Immature natural killer cell (primary cell): Measurements from ENCODE around the gene GARIN3. TPM values are rescaled to one million over a fixed set of nuclear protein-coding genes. Genes with fewer than 3 reads are reported as not detected.

ENCODE experiments used
- DNase-seq, 3 donors: peaks; one replicate each; pipeline ENCODE4 v3.0.0; 2022; ENCODE audit warnings: mixed read lengths in 1 of 3
- H3K27ac Mint-ChIP-seq, 6 donors: one replicate each; pipeline ENCODE4 v1.8.0; 2020; ENCODE audit warnings: mixed read lengths in 6 of 6, mild to moderate bottlenecking in 5 of 6, inconsistent platforms in 4 of 6, moderate library complexity in 3 of 6
- H3K27me3 Mint-ChIP-seq, 3 donors: one replicate each; pipeline ENCODE4 v1.8.0; 2020 to 2021; ENCODE audit warnings: low read depth in 3 of 3, mild to moderate bottlenecking in 3 of 3, mixed read lengths in 3 of 3, moderate library complexity in 3 of 3, inconsistent platforms in 1 of 3
- H3K36me3 Mint-ChIP-seq, 3 donors: one replicate each; pipeline ENCODE4 v1.8.0; 2020; ENCODE audit warnings: mixed read lengths in 3 of 3, inconsistent platforms in 2 of 3, mild to moderate bottlenecking in 2 of 3
- H3K4me1 Mint-ChIP-seq, 2 donors: one replicate each; pipeline ENCODE4 v1.8.0; 2020; ENCODE audit warnings: inconsistent platforms in 2 of 2, mild to moderate bottlenecking in 2 of 2, mixed read lengths in 2 of 2, moderate library complexity in 1 of 2
- H3K4me3 Mint-ChIP-seq, 5 donors: one replicate each; pipeline ENCODE4 v1.8.0; 2020; ENCODE audit warnings: mild to moderate bottlenecking in 5 of 5, mixed read lengths in 5 of 5, inconsistent platforms in 3 of 5, moderate library complexity in 3 of 5
- H3K9me3 Mint-ChIP-seq, 6 donors: one replicate each; pipeline ENCODE4 v1.8.0; 2020; ENCODE audit warnings: mild to moderate bottlenecking in 6 of 6, mixed read lengths in 6 of 6, inconsistent platforms in 4 of 6, moderate library complexity in 3 of 6
- polyA plus RNA-seq, 3 donors: library from polyadenylated mRNA; unstranded; fragments of 300-500 nt; fragmentation: Illumina TruSeq; gene quantifications; one replicate each; pipeline ENCODE4 v1.2.3, GENCODE V29; 2021

GARIN3 gene
- polyA plus RNA-seq, 3 donors from 2014 or later, result not detected

DNA sequence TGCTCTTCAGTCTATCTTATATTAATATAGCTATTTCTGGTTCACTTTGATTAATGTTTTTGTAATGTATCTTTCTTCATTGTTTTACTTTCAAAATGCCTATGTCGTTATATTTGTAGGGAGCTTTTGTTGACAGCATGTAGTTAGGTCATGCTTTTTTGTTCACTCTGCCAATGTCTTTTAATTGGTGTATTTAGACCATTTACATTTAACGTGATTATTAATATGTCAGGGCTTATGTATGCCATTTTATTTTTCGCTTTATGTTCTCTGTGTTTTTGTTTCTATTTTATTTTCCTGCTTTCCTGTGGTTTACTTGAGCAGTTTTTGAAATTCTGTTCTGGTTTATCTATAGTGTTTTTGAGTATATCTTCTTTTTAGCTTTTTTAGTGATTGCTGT, 10.8 kb downstream of the GARIN3 start:
- H3K9me3 Mint-ChIP-seq, result no peaks in the 10 kb centered on the region
- no peaks in the 10 kb centered on the region for H3K36me3 Mint-ChIP-seq
- peaks cover 14 to 18% of the 10 kb centered on the region in 2 donors for H3K4me1 Mint-ChIP-seq
- peaks cover 0 to 2% (median 2%) of the 10 kb centered on the region in 3 donors for H3K27me3 Mint-ChIP-seq
- H3K4me3 Mint-ChIP-seq, result peak overlapping the region in 4 of 5 donors; percentile 43 to 80 (median 50)
- H3K27ac Mint-ChIP-seq, result peak overlapping the region; percentile 31 to 83 (median 66)
- no peak for DNase-seq

DNA sequence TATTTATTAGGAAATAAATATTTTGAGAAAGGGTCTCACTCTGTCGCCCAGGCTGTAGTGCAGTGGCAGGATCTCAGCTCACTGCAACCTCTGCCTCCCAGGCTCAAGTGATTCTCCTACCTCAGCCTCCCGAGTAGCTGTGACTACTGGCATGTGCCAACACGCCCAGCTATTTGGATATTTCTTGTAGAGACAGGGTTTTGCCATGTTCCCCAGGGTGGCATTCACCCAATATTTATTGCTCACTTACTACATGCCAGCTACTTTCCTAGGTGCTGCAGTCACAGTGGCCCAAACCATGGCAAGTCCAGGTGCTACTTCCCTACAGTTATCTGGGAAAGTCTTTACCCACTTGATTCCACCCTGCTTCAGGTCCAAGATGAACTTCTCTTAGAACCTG, 15.1 kb downstream of the GARIN3 start:
- DNase-seq, result no peak
- Mint-ChIP-seq H3K36me3 (no peaks in the 10 kb centered on the region), H3K27ac (peak overlapping the region in 1 of 6 donors; percentile 66), H3K4me1 (peaks cover 26 to 28% of the 10 kb centered on the region in 2 donors), H3K27me3 (peaks cover 0 to 2% (median 0%) of the 10 kb centered on the region in 3 donors), H3K9me3 (no peaks in the 10 kb centered on the region), H3K4me3 (no peak overlapping the region)

DNA sequence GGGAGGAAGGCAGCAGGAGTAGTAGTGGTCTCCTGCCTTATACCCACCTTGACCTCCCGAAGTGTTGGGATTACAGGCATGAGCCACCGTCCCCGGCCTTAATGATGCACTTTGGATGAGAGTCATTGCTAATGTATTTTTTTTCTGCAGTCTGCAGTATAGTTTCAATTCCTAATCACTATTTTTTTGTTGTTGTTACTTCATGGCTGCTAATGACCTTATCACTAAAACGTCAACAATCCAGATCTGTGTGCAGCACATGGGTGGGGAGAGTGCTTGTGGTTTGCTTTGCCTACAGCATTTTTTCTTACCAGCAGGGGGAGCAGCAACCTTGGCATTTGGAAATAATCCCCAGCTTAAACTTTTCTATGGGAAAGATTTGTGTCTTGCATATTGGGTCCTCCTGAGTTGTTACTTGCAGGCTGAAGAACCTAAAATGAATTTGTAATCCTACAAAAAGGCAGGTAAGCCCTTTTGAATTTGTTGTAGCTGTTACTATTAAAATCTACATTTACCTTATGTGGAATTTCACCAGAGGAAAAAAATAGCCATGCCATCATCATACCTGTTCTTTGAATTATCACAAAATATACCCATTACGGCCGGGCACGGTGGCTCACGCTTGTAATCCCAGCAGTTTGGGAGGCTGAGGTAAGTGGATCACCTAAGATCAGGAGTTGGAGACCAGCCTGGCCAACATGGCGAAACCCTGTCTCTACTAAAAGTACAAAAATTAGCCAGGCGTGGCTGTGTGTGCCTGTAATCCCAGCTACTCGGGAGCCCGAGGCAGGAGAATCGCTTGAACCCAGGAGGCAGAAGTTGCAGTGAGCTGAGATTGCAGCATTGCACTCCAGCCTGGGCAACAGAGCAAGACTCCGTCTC, 17.1 kb downstream of the GARIN3 start:
- Mint-ChIP-seq H3K36me3 (no peaks in the 10 kb centered on the region), H3K27me3 (peaks cover 0 to 3% (median 2%) of the 10 kb centered on the region in 3 donors), H3K27ac (peak overlapping the region; percentile 67 to 94 (median 86)), H3K4me3 (peak overlapping the region; percentile 0 to 56 (median 40)), H3K4me1 (peaks cover 18 to 22% of the 10 kb centered on the region in 2 donors), H3K9me3 (no peaks in the 10 kb centered on the region)
- DNase-seq, result peak; percentile 81 to 88 (median 83)

DNA sequence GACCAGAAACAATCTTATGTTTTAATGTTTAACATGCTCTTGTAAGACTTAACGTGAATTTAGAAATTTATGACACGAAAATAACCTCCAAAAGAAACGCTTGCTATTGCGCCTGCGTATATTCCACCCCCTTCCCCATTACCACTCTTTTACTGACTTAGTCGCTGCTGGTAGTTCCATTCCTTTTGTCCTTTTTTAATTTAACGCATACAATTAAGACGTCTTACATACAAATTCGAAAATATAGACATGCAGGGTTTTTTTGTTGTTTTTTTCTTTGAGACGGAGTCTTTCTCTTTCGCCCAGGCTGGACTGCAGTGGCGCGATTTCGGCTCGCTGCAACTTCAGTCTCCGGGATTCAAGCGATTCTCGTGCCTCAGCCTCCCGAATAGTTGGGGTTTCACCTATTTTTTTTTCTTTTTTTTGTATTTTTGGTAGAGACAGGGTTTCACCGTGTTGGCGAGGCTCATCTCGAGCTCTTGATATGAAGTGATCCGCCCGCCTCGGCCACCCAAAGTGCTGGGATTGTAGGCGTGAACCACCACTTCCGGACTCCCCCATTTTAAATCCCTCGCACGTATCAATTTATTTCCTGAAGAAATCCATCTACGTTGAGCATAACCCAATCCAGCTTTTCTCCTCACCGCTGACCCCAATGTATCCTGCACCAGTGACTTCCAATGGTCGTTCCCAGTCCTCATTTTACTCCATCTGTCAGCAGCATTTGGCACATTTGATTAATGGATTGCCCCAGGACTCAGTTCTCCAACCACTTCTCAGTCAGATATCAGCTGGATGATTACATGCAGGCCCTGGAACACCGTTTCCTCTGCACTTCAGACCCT, 22.7 kb downstream of the GARIN3 start:
- Mint-ChIP-seq H3K4me3 (peak overlapping the region; percentile 91 to 99 (median 95)), H3K27ac (peak overlapping the region; percentile 94 to 100 (median 98)), H3K36me3 (peaks cover 7 to 13% (median 8%) of the 10 kb centered on the region in 3 donors), H3K4me1 (peaks cover 47 to 67% of the 10 kb centered on the region in 2 donors), H3K9me3 (no peaks in the 10 kb centered on the region), H3K27me3 (peaks cover 7 to 15% (median 13%) of the 10 kb centered on the region in 3 donors)
- peak; percentile 51 to 58 (median 57) for DNase-seq

DNA sequence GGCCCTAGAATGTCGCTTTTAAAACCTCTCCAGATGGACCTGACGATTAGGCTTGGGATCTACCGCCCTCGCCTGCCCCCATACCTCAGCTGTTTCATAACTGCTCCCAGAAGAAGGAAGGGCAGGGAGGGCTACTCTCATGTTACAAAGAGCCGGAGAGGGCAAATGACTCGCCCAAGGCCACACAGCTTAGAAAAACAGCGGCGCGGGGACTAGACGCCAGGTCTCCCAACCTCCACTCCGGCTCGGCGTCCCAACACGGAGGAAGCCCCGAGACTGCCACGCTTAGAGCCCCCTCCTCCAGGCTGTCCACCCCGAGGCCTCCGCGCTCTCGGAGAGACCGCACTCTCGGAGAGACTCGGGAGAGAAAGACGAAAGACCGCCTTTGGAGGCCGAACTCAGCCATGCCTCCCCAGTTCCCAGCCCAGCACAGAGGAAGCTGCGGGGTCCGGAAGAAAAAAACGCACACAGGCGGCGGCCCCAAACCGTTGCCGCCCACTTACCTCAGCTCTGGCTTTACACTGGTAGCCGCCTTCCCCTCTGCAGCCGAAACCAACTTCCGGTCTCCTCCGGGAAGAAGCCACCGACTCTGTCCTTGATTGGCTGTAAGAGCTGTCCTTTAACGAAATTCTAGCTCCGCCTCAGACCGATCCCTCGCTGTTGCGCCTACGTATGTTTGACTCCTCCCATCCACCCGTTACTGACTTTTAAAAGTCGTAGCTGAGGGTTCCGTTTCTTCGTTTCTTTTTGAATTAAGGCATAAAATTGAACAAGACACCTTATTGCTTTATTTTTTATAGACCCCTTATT, 23.5 kb downstream of the GARIN3 start, which contains the start of gene MED7:
MED7 (minus strand) TSS at position 549 of the 810 bp plus-strand sequence. CDS start 3,434 bp downstream, outside the sequence.
- peaks cover 42 to 66% of the 10 kb centered on the region in 2 donors for H3K4me1 Mint-ChIP-seq
- peaks cover 7 to 15% (median 13%) of the 10 kb centered on the region in 3 donors for H3K27me3 Mint-ChIP-seq
- peak within 1 kb of the TSS; percentile 94 to 100 (median 98) for H3K27ac Mint-ChIP-seq
- no peaks in the 10 kb centered on the region for H3K9me3 Mint-ChIP-seq
- H3K36me3 Mint-ChIP-seq, result peaks cover 7 to 15% (median 8%) of the 10 kb centered on the region in 3 donors
- peak; percentile 96 to 98 (median 98) for DNase-seq
- H3K4me3 Mint-ChIP-seq, result peak within 1 kb of the TSS; percentile 91 to 99 (median 95)

DNA sequence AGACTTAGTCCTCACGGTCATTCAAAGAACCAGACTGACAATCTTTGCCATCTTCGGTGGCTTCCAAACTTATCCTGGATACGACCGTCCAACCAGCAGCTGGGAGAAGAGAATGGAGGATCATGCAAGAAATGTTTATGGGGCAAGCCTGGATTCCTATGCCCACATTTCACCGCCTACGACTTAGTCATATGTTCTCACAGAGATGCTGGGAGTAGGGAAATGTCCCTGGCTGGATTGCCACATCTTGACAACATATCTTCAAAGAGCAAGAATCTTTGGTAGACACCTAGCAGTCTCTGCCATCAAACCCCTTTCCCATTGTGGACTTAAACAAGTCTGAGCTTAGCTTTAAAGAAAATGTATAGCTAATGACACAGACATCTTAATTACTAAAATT, 28.4 kb downstream of the GARIN3 start:
- Mint-ChIP-seq H3K27ac (peak overlapping the region in 2 of 6 donors; percentile 6 to 7), H3K4me1 (peaks cover 47 to 71% of the 10 kb centered on the region in 2 donors), H3K9me3 (no peaks in the 10 kb centered on the region), H3K36me3 (peaks cover 7 to 19% (median 8%) of the 10 kb centered on the region in 3 donors), H3K4me3 (no peak overlapping the region), H3K27me3 (peaks cover 2 to 7% (median 3%) of the 10 kb centered on the region in 3 donors)
- no peak for DNase-seq

DNA sequence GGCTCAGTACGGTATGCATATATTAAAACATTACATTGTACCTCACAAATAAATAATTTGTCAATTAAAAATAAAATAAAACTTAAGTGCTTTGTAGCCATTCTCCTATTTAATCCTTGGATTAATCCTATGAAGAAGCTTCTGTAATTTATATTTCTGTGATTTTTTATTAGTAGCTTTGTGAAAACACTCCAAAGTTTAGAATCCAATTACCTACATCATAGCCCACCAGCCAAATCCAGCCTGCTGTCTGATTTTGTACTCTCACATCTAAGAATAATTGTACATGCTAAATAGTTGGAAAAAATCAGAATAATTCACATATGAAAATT, 33.8 kb downstream of the GARIN3 start:
- no peaks in the 10 kb centered on the region for H3K9me3 Mint-ChIP-seq
- H3K27ac Mint-ChIP-seq, result no peak overlapping the region
- peak overlapping the region in 1 of 5 donors; percentile 78 for H3K4me3 Mint-ChIP-seq
- no peak for DNase-seq
- peaks cover 24 to 28% of the 10 kb centered on the region in 2 donors for H3K4me1 Mint-ChIP-seq
- H3K27me3 Mint-ChIP-seq, result peaks cover 0 to 1% (median 0%) of the 10 kb centered on the region in 3 donors
- H3K36me3 Mint-ChIP-seq, result peaks cover 0 to 1% (median 0%) of the 10 kb centered on the region in 3 donors

DNA sequence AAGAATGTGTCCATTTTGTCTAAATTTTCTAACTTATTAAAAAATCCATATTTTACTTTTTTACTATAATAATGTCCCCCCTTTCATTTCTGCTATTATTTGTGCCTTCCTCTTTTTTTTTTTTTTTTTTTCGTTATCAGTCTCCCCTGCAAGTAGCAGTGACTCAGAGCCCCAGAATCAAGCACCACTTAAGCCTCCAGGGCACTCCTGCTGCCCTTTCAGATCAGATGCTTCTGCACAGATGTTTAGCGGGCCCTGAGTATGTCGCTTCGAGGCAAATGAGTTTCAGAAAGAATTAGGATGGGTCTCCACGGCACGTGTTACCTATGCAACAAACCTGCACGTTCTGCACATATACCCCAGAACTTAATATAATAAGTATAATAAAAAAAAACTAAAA, 35.1 kb downstream of the GARIN3 start:
- no peaks in the 10 kb centered on the region for H3K9me3 Mint-ChIP-seq
- H3K36me3 Mint-ChIP-seq, result no peaks in the 10 kb centered on the region
- no peak for DNase-seq
- peak overlapping the region in 1 of 6 donors; percentile 18 for H3K27ac Mint-ChIP-seq
- peaks cover 20 to 21% of the 10 kb centered on the region in 2 donors for H3K4me1 Mint-ChIP-seq
- no peak overlapping the region for H3K4me3 Mint-ChIP-seq
- peaks cover 0 to 2% (median 1%) of the 10 kb centered on the region in 3 donors for H3K27me3 Mint-ChIP-seq

DNA sequence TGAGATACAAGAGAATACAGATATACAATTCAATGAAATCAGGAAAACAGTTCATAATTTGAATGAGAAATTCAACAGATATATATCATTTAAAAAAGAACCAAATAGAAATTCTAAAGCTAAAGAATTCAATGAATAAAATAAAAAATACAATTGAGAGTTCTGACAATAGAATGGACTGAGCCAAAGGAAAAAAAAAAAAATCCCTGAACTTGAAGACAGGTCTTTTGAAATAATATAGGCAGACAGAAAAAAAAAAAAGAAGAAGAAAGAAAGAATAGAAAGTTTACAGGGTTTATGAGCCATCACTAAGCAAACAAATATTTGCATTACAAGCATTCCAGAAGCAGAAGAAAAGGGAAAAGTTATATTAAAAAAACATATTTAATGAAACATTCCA, 44.4 kb downstream of the GARIN3 start:
- Mint-ChIP-seq H3K9me3 (peaks cover 4 to 22% (median 14%) of the 10 kb centered on the region in 6 donors), H3K4me3 (no peak overlapping the region), H3K27me3 (peaks cover 0 to 2% (median 0%) of the 10 kb centered on the region in 3 donors), H3K36me3 (peaks cover 20 to 29% (median 28%) of the 10 kb centered on the region in 3 donors), H3K4me1 (peaks cover under 1 to 7% of the 10 kb centered on the region in 2 donors), H3K27ac (no peak overlapping the region)
- DNase-seq, result no peak

DNA sequence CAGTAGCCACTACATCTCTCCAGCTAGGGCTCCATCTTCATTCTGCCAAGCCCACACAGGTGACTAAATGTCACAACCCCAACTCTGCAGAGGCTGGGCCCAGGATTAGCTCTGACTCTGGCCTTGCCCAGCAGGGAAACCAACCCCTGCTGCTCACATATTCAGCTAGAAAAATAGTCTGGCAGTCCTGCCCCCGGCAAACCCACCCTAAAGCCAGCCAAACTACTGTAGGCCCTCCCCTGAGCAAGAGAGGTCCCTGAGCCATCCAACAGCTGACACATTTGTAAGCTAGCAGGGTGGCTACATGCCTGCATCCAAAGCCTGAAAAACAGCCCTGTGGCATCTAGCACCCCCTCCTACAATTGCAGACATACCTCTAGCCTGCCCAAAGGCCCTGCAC, 46.0 kb downstream of the GARIN3 start:
- Mint-ChIP-seq H3K9me3 (peaks cover 4 to 22% (median 14%) of the 10 kb centered on the region in 6 donors), H3K4me3 (no peak overlapping the region), H3K27ac (peak overlapping the region in 1 of 6 donors; percentile 31), H3K27me3 (no peaks in the 10 kb centered on the region), H3K4me1 (peaks cover 4 to 15% of the 10 kb centered on the region in 2 donors), H3K36me3 (peaks cover 20 to 29% (median 28%) of the 10 kb centered on the region in 3 donors)
- DNase-seq, result no peak

DNA sequence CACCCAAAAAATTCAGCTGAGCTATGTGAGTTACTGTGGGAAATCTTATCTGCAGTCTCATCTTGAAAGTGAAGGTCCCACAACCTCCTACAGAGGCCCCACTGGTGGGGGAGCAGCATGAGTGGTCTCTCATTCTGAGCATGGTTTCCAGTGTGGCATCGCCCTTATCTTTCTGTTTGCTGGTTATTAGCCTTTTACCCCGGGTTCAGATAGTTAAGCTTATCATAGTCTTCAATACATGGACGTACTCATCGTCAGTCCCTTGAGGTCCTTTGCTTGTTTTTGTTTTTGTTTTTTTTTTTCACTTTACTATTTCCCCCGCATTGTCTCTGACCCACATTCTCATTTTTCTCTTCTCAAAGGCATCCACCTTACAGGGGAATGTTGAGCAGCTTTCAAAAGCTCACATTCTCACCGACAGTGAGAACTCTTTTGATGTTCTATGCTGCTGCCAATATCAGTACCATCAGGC, 49.5 kb downstream of the GARIN3 start:
- DNase-seq, result no peak
- Mint-ChIP-seq H3K27ac (peak overlapping the region in 5 of 6 donors; percentile 1 to 51 (median 23)), H3K9me3 (peaks cover 0 to 9% (median 2%) of the 10 kb centered on the region in 6 donors), H3K36me3 (peaks cover 3 to 10% (median 10%) of the 10 kb centered on the region in 3 donors), H3K27me3 (no peaks in the 10 kb centered on the region), H3K4me1 (peaks cover 4 to 20% of the 10 kb centered on the region in 2 donors), H3K4me3 (no peak overlapping the region)

DNA sequence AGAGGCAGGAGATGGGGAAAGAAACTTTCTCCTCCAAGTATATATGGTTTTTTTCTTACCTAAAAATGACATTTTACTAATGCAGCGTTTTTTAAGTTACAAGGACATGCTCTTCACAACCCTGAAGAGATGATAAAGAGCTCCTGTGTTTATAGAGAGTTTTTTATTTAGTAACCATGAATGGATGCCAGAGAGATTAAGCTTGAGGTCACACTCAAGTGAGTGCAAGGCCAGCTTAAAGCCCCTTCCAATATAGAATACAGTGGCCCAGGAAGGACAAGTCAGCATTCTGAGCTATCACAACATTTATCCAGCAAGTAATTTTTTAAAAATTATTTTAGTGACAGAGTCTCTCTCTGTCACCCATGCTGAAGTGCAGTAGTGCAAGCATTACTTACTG, 50.6 kb downstream of the GARIN3 start:
- peaks cover 0 to 5% (median 3%) of the 10 kb centered on the region in 3 donors for H3K36me3 Mint-ChIP-seq
- H3K4me3 Mint-ChIP-seq, result no peak overlapping the region
- H3K27ac Mint-ChIP-seq, result peak overlapping the region in 2 of 6 donors; percentile 2 to 54
- H3K27me3 Mint-ChIP-seq, result no peaks in the 10 kb centered on the region
- no peaks in the 10 kb centered on the region for H3K9me3 Mint-ChIP-seq
- H3K4me1 Mint-ChIP-seq, result peaks cover 7 to 23% of the 10 kb centered on the region in 2 donors
- DNase-seq, result no peak
